SK-N-SH (cell line): ENCODE data around the gene BBS4. TPM values are rescaled to one million over a fixed set of nuclear protein-coding genes. Genes with fewer than 3 reads are reported as not detected.

ENCODE experiments used
- CTCF ChIA-PET: fragments of 300-600, 350-600 bp; formaldehyde crosslinking; extraction: SDS; loops from one replicate; lab custom pipeline; 2021; lab: Yijun Ruan, JAX
- POLR2A ChIA-PET: fragments of 350-600 bp; sonication (Branson Sonifier 250); formaldehyde crosslinking; extraction: SDS; loops from one replicate; lab custom pipeline; 2020; ENCODE audit warnings: antibody characterized with exemption, inconsistent platforms; lab: Yijun Ruan, JAX
- DNase-seq: peaks from one replicate; pipeline ENCODE4 v3.0.0; 2012
- H2AFZ ChIP-seq: fragments of 200-600 bp; sonication (generic); 2 replicates; pipeline ENCODE4 v1.8.1; 2016; ENCODE audit warnings: antibody characterized with exemption, mild to moderate bottlenecking, low read depth
- H3F3A ChIP-seq: fragments of 200-600 bp; sonication (generic); replicated peaks from 2 replicates; pipeline ENCODE3; 2016; ENCODE audit warnings: antibody characterized with exemption, mild to moderate bottlenecking; ENCODE audit not compliant: insufficient read depth
- H3K27ac ChIP-seq, 2 experiments: fragments of 200-500 bp in 1 of 2; fragments of 200-600 bp in 1 of 2; sonication (Bioruptor generic) in 1 of 2; sonication (generic), shearing (Covaris generic) in 1 of 2; 2 replicates each; pipeline versions ENCODE4 v1.5.1 to v1.6.1; 2014 to 2016; ENCODE audit warnings: low read depth in 2 of 2, inconsistent platforms in 1 of 2, low read length in 1 of 2, mild to moderate bottlenecking in 1 of 2, mixed read lengths in 1 of 2
- H3K27me3 ChIP-seq: fragments of 200-600 bp; sonication (generic), shearing (Covaris generic); 2 replicates; pipeline ENCODE4 v1.6.1; 2016; ENCODE audit warnings: mixed run types; ENCODE audit not compliant: insufficient read depth
- H3K36me3 ChIP-seq, 2 experiments: fragments of 200-500 bp in 1 of 2; fragments of 200-600 bp in 1 of 2; sonication (Bioruptor generic) in 1 of 2; sonication (generic) in 1 of 2; replicated peaks in 1 of 2; 2 replicates each; pipeline versions ENCODE3 to v1.5.1; 2014 to 2016; ENCODE audit warnings: low read length in 1 of 2, mild to moderate bottlenecking in 1 of 2; ENCODE audit not compliant: insufficient read depth in 2 of 2, control insufficient read depth in 1 of 2
- H3K4me1 ChIP-seq, 2 experiments: fragments of 200-500 bp in 1 of 2; fragments of 200-600 bp in 1 of 2; sonication (Bioruptor generic) in 1 of 2; sonication (generic), shearing (Covaris generic) in 1 of 2; 2 replicates each; pipeline versions ENCODE4 v1.5.1 to v1.6.1; 2014 to 2016; ENCODE audit warnings: low read depth in 1 of 2, low read length in 1 of 2, mixed run types in 1 of 2; ENCODE audit not compliant: insufficient read depth in 2 of 2, control insufficient read depth in 1 of 2
- H3K4me2 ChIP-seq: fragments of 200-600 bp; sonication (generic), shearing (Covaris generic); 2 replicates; pipeline ENCODE4 v1.6.1; 2017; ENCODE audit warnings: mixed run types
- H3K4me3 ChIP-seq, 2 experiments: fragments of 200-500 bp in 1 of 2; fragments of 200-600 bp in 1 of 2; sonication (Bioruptor generic) in 1 of 2; sonication (generic), shearing (Covaris generic) in 1 of 2; 2 replicates each; pipeline versions ENCODE4 v1.5.1 to v1.8.1; 2014 to 2016; ENCODE audit warnings: low read depth in 2 of 2, inconsistent platforms in 1 of 2, low read length in 1 of 2, mild to moderate bottlenecking in 1 of 2, mixed read lengths in 1 of 2, moderate library complexity in 1 of 2
- H3K79me2 ChIP-seq: fragments of 200-600 bp; sonication (generic); 2 replicates; pipeline ENCODE4 v1.8.1; 2017; ENCODE audit warnings: mild to moderate bottlenecking; ENCODE audit not compliant: insufficient read depth
- H3K9ac ChIP-seq: fragments of 200-600 bp; sonication (generic); 2 replicates; pipeline ENCODE4 v1.6.1; 2017; ENCODE audit warnings: mixed run types
- H3K9me2 ChIP-seq: fragments of 200-600 bp; sonication (generic); 2 replicates; pipeline ENCODE4 v1.6.1; 2017; ENCODE audit warnings: mixed run types
- H3K9me3 ChIP-seq: fragments of 200-600 bp; sonication (generic); 2 replicates; pipeline ENCODE4 v1.6.1; 2017; ENCODE audit warnings: mixed run types, mild to moderate bottlenecking, moderate library complexity
- H4K20me1 ChIP-seq: fragments of 200-600 bp; sonication (generic); 2 replicates; pipeline ENCODE4 v1.6.1; 2017; ENCODE audit warnings: mild to moderate bottlenecking, mixed run types; ENCODE audit not compliant: insufficient read depth
- CHD2 ChIP-seq: fragments of 150-350 bp; IDR thresholded peaks from 2 replicates; pipeline ENCODE4 v1.6.1; 2018; ENCODE audit warnings: low read length; ENCODE audit not compliant: partially characterized antibody
- EP300 ChIP-seq, 2 experiments: IDR thresholded peaks; 2 replicates each; pipeline versions ENCODE4 v1.4.0 to v1.6.1; 2012; ENCODE audit warnings: borderline replicate concordance in 1 of 2, low read depth in 1 of 2, low read length in 1 of 2
- GABPA ChIP-seq: IDR thresholded peaks from 2 replicates; pipeline ENCODE4 v1.4.0; 2012; ENCODE audit warnings: low read depth, mild to moderate bottlenecking
- GATA2 ChIP-seq: sonication (generic); formaldehyde crosslinking; IDR thresholded peaks from 2 replicates; pipeline ENCODE4 v1.5.0; 2020; ENCODE audit warnings: mild to moderate bottlenecking, missing genetic modification reagents
- JUND ChIP-seq: IDR thresholded peaks from 2 replicates; pipeline ENCODE4 v1.4.0; 2012
- MXI1 ChIP-seq: IDR thresholded peaks from 2 replicates; pipeline ENCODE4 v1.6.1; 2012; ENCODE audit warnings: mild to moderate bottlenecking, low read depth, low read length, improper control_type of control experiment
- NFIC ChIP-seq: IDR thresholded peaks from 2 replicates; pipeline ENCODE4 v1.4.0; 2012; ENCODE audit warnings: borderline replicate concordance
- NRF1 ChIP-seq: IDR thresholded peaks from 2 replicates; pipeline ENCODE4 v1.6.1; 2012; ENCODE audit warnings: low read depth, mild to moderate bottlenecking, low read length
- PBX3 ChIP-seq: IDR thresholded peaks from 2 replicates; pipeline ENCODE4; 2012
- RCOR1 ChIP-seq: fragments of 150-350 bp; IDR thresholded peaks from 2 replicates; pipeline ENCODE4 v1.6.1; 2017; ENCODE audit warnings: antibody characterized with exemption, low read length
- REST ChIP-seq: IDR thresholded peaks from 2 replicates; pipeline ENCODE4 v1.6.1; 2012; ENCODE audit warnings: mild to moderate bottlenecking, low read depth, low read length, moderate library complexity
- RFX5 ChIP-seq: IDR thresholded peaks from 2 replicates; pipeline ENCODE4 v1.6.1; 2012; ENCODE audit warnings: mild to moderate bottlenecking, improper control_type of control experiment, low read length
- TAF1 ChIP-seq: IDR thresholded peaks from 2 replicates; pipeline ENCODE4 v1.6.1; 2012; ENCODE audit warnings: low read depth, mild to moderate bottlenecking, low read length, moderate library complexity, borderline replicate concordance
- TCF12 ChIP-seq: IDR thresholded peaks from 2 replicates; pipeline ENCODE4 v1.4.0; 2012
- TEAD4 ChIP-seq: IDR thresholded peaks from 2 replicates; pipeline ENCODE4 v1.4.0; 2012; ENCODE audit warnings: mild to moderate bottlenecking, borderline replicate concordance; ENCODE audit not compliant: insufficient read depth
- YY1 ChIP-seq: IDR thresholded peaks from 2 replicates; pipeline ENCODE4 v1.4.0; 2012; ENCODE audit warnings: low read depth, mild to moderate bottlenecking
- ZBTB33 ChIP-seq: IDR thresholded peaks from 2 replicates; pipeline ENCODE4 v1.4.0; 2012; ENCODE audit warnings: low read depth, borderline replicate concordance
- WGBS: methylation state at CpG from one replicate; pipeline ENCODE4 v1.1.6; 2017; ENCODE audit warnings: low lambda C conversion rate; 5-methylcytosine and 5-hydroxymethylcytosine counted together
- polyA plus RNA-seq, 3 experiments: library from polyadenylated mRNA; depleted of rRNA; stranded (reverse); fragments of >200 nt; gene quantifications; 2 replicates each; pipeline ENCODE4 v1.2.3, GENCODE V29; 2012

BBS4 gene
- polyA plus RNA-seq, 1 of the 3 experiments (the other 2 are of a cell fraction): 18.5 TPM

GRCh38 chr15:72782274-72783003 lies 96.4 kb downstream of the BBS4 start:
- no peak for TF ChIP-seq RFX5
- peaks cover 0 to 10% of the 10 kb centered on the region in 2 experiments for H3K36me3 ChIP-seq
- CTCF ChIA-PET: interaction anchor here (1.1 kb wide), 1 partner anchor 296 kb away, joined by 3 read pairs; no protein-coding TSS in a partner anchor
- no peaks in the 10 kb centered on the region for H3K9me2 ChIP-seq
- WGBS: 37% methylated on average over 14 of the region's 14 CpGs
- peak overlapping the region; percentile 85 to 98 for H3K4me3 ChIP-seq
- H3K9ac ChIP-seq: peak overlapping the region; percentile 85
- 0 out of 2 replicates have a peak, but pooled peaks cover 3% of the 10 kb centered on the region for H4K20me1 ChIP-seq
- peak overlapping the region; percentile 80 for H3K4me2 ChIP-seq
- no peaks in the 10 kb centered on the region for H3K9me3 ChIP-seq
- H3K27ac ChIP-seq: peak overlapping the region; percentile 6 to 92; a peak in 1 of 4 replicates
- H3K79me2 ChIP-seq: peaks cover 60% of the 10 kb centered on the region
- POLR2A ChIA-PET: no interaction called here
- H2AFZ ChIP-seq: peak overlapping the region; percentile 87
- DNase-seq: no peak
- peaks cover 0 to 21% of the 10 kb centered on the region in 2 experiments; a peak in 2 of 4 replicates for H3K4me1 ChIP-seq
- H3K27me3 ChIP-seq: no peaks in the 10 kb centered on the region
- H3F3A ChIP-seq: peaks cover 14% of the 10 kb centered on the region

- Histone ChIP-seq H3K4me3 (peak overlapping the region; percentile 85 to 98), H3K36me3 (peaks cover 0 to 10% of the 10 kb centered on the region in 2 experiments), H3K79me2 (peaks cover 54% of the 10 kb centered on the region), H2AFZ (peak overlapping the region; percentile 87), H3K4me2 (peak overlapping the region; percentile 80), H3F3A (peaks cover 14% of the 10 kb centered on the region), H3K9me3 (no peaks in the 10 kb centered on the region), H4K20me1 (0 out of 2 replicates have a peak, but pooled peaks cover 3% of the 10 kb centered on the region), H3K4me1 (peaks cover 0 to 21% of the 10 kb centered on the region in 2 experiments; a peak in 2 of 4 replicates), H3K27ac (peak overlapping the region; percentile 92 to 97), H3K9ac (peak overlapping the region; percentile 85), H3K9me2 (no peaks in the 10 kb centered on the region), H3K27me3 (no peaks in the 10 kb centered on the region)
- POLR2A ChIA-PET: no interaction called here
- CTCF ChIA-PET: interaction anchor here (0.9 to 1.6 kb wide), 3 partner anchors 183 to 350 kb away, joined by 3 to 5 read pairs (median 4); no protein-coding TSS in a partner anchor
- TF ChIP-seq GABPA (no peak), RFX5 (no peak), TEAD4 (no peak), NFIC (no peak), TAF1 (no peak), RCOR1 (no peak), REST (no peak), GATA2 (CRISPR knock-in tag) (no peak), ZBTB33 (no peak), MXI1 (no peak), EP300 (IDR thresholded peaks at IDR 0.05; ENCODE audit: borderline replicate concordance in 1 of 2, low read depth in 1 of 2, low read length in 1 of 2) (no peak), CHD2 (no peak), NRF1 (no peak), YY1 (no peak), JUND (no peak), PBX3 (no peak), TCF12 (no peak)
- 3% methylated on average over 16 of the region's 52 CpGs for WGBS
- no peak for DNase-seq
These were observed 97.1 kb downstream of the BBS4 start for GRCh38 chr15:72783004-72783639.
